Activated CD4-positive, alpha-beta T cell treated with anti-CD3 and anti-CD28 coated beads for 1 hour (primary cell): ENCODE measurements around the gene LGALS3BP.

Experiments used
- DNase-seq: peaks from one replicate; pipeline ENCODE4 v3.0.0-alpha.2; 2020

Gene LGALS3BP

DNA sequence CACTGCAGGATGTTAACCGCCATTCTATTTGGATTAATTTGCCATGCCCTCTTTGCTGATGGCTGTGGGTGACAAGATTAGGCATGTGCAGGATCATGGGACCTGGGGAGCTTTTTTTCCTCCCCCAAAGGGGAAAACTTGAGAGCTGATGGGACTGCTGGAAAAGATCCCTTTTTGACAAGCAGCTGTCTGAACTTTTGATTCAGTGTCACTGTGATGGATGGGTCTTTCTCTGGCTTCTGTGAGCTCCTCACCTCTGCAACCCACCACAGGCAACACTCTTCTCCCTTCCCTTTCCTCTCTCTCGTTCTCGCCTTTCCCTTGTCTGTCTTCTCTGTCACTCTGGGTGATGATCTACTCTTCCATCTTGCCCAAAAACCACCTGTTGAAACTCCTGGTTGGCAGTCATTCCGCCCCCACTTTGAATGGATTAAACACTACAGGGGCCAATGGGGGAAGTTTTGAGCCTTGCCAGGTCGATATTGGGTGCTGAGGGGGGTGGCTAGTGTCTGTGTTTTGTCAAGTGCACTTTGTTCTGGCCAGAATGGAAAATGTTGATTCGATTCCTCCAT, 32.9 kb upstream of the LGALS3BP start:
- DNase-seq: no peak

DNA sequence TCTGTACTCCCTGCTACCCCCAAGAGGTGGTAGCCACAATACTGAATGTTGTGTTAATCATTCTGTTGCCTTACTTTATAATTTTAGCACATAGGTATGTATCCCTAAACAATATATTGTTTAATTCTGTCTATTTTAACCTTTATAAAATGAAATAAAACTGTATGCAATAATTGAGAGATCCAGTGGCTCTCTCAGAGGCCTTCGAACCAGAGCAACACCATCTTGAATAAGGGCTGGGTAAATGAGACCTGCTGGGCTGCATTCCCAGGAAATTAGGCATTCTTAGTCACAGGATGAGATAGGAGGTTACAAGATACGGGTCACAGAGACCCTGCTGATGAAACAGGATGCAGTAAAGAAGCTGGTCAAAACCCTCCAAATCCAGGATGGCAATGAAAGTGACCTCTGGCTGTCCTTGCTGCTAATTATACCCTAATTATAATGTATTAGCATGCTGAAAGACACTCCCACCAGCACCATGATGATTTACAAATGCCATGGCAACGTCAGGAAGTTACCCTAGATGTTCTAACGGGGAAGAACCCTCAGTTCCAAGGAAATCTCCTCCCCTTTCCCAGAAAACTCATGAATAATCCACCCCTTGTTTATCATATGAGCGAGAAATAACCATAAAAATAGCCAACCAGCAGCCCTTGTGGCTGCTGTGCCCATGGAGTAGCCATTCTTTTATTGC, 31.9 kb upstream of the LGALS3BP start:
- no peak for DNase-seq

DNA sequence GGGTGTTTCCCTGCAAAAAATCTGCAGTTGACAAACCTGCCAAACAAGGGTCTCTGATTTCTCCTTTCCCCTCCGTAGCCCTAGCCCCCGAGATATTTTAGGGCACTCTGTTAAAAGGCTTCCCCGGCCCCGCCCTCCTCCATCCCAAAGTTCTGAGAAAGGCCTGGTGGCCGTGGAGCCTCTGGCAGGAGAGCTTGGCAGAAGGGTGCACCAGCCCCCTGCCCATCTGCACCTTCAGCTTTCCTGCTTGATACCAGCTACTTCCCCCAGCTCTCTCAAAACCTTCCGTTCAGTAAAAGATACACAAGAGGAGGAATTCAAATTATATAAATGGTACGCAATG, 30.6 kb upstream of the LGALS3BP start:
- DNase-seq: no peak

DNA sequence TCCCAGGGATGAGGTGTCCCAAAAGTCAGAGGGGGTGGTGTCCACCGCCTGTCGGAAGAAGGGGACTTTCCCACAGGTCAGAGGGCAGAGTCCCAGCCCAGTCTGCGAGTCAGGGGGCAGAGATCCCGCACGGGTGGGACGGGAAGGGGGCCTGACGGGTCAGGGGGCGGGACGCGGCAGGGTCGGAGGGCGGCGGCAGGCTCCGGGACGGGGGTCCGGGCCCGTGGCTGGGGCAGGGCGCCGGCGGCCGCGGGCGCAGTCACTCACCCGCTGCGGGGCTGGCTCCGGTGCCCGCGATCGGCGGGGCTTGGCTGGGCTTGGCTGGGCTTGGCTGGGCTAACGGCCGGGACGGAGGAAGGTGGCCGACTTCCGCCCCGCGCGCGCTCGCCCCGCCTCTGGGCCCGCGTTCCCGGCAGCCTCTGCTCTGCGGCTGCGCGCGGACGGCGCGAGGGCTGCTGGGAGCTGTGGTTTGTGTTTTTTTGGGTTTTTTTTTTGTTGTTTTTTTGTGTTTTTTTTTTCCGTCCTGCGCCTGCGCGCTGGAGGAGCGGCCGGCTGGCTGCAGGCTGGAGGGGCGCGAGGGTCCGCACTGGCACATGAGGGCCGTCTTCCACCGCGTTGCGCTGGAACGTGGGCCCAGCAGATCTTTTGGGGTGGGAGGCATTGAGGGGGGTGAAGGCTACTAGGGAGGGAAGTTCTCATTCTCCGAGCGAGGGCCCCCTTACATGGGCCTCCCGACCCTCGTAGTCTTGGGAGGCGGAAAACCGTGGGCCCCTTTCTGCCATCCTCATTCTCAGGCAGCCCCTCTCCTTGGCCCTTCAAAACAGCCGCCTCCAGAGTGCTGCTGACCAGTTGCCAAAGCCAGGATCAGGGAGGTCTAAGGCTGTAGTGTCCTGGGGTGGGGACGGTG, 29.9 kb upstream of the LGALS3BP start, which contains the start of gene CANT1:
Gene CANT1 (minus strand): TSS at position 368 of the 907 bp plus-strand sequence. CDS start 12,142 bp downstream, outside the sequence.
- DNase-seq: peak; percentile 73

DNA sequence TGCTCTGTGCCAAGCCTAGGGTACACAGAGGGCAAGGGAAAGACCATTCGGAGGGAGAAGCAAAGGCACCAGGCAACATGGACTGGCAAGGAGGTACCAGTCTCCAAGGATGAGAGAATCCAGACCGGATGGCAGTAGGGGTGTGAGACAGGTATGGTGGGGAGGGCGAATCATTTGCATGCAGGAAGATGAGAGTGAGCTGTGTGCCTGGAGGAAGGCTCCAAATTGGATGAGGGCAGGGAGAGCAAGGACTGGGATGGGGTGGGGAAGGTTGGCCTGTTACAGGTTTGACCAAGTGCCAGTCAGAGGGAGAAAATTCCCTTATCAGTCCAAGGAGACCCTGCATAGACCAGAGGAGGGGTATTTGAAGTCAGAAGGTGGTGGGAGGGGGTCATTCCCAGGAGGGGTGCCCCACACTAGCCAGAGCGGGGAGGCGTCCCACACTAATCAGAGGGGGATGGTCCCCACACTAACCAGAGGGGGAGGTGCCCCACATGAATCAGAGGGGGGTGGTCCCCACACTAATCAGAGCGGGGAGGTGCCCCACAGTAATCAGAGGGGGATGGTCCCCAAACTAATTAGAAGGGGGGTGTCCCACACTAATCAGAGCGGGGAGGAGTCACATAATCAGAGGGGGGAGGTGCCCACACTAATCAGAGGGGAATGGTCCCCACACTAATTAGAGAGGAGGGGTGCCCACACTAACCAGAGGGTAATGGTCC, 29.1 kb upstream of the LGALS3BP start:
- no peak for DNase-seq

DNA sequence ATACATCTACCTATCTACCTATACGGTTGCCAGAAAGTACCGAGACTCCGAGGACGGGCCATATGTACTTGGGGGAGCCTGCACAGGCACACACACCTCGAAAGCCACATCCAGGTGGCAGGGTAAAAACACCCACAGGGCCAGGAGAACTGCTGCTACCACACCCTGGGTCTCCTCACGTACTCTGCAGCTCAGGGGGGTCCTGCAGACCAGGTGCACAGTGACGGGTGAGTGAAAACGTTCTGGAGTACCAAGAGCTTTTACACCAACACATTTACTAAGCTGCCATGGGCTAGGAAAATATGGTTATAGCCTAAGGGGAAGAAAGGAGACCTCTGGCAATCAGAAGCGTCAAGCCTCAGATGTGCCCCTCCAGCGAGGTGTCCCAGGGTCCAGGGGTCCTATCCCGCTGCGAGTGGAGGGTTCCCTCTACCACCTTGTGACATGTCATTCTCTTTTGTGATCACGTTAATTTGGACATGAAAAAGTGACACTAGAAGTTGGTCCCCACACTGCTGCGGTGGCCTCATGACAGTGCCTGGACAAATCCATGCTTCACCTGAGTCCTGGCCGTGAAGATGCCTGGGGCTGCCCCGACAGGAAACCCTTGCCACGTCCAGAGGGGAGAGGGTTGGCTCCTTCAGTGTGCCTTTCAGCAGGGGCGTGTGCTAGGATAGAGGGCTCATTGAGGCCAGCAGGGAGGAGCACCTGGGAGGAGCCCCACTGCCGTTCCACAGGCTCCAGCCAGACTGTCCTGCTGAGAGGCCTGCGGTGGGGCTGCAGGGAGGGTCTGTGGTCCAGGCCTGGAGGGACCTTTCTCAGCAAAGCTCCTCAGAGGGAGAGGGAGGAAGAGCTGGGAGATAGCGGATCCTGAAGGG, 28.0 kb upstream of the LGALS3BP start:
- no peak for DNase-seq

DNA sequence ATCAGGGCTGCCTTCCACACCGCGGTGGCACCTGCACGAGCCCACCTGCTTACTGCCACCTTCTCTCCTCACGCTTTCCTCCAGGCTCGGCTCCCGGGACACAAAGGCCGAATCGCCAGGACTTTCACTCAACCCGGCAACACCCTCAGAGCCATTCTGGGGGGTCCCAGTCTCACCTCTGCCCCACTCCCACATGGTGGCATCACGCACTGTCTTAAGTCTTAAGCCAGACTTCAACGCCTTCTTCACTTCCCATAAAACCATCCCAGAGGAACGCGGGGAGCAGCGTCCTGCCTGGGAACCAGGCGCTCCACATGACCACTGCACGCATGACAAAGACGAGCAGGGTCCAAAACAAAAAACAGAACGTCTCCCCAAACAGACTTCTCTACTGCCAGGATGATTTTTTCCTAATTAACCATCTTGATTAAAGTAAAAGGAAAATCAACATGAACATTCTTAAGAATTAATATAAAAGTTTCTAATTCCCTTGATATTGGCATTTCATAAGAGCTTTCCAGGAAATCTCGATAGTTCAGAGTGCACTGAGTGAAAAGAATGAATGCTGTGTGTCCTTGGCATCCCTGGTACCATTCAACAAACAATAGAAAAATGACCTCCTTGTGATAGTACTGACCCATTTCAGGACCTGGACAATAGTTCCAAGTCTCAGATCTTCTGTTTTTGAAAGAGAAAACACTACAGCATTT, 27.2 kb upstream of the LGALS3BP start:
- DNase-seq: no peak

DNA sequence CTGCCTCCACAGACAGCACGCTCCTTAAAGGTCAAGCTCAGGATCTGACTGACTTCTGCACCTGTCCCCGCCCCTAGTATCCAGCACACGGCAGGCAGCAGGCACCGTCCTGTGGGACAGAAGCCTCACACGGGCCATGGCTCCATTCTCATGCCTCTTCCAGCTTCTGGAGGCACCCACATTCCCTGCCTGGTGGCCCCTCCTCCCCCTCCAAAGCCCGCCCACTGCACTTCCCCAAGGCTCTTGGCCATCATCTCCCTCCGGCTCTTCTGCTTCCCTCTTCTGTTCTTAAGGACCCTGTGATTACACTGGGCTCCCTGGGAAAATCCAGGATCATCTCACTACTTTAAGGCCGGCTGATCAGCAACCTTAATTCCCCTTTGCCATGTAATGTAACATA, 26.3 kb upstream of the LGALS3BP start:
- DNase-seq: no peak

DNA sequence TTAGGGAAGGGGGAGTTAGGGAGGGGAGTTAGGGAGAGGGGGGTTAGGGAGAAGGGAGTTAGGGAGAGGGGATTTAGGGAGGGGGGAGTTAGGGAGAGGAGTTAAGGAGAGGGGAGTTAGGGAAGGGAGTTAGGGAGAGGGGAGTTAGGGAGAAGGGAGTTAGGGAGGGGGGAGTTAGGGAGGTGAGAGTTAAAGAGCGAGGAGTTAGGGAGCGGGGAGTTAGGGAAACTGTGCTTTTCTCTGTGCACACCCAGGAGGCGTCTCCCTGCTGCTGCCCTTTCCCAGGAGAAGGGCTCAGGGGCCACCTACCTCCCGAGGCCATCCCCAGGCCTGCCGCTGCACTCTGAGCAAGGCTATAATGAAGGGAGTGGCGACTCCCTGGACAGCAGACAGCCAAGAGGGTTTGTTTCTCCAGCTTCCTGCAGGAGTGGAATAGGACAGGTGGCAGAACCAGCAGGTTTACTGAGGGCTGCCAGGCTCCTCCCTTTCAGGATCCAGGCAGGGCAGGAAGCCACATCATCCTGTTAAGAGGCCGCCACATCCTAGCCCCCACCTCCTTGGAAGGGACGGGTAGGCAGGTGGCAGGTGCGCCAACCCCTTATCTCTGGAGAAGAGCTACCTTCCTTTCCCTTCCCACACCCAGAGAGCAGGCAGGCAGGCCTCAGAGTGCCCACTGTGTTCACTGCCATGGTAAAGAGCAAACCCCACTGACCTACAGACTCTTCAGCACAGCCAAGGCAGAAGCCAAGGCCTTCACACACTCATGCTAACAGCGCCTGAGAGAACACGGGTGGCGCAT, 25.5 kb upstream of the LGALS3BP start:
- DNase-seq: no peak

DNA sequence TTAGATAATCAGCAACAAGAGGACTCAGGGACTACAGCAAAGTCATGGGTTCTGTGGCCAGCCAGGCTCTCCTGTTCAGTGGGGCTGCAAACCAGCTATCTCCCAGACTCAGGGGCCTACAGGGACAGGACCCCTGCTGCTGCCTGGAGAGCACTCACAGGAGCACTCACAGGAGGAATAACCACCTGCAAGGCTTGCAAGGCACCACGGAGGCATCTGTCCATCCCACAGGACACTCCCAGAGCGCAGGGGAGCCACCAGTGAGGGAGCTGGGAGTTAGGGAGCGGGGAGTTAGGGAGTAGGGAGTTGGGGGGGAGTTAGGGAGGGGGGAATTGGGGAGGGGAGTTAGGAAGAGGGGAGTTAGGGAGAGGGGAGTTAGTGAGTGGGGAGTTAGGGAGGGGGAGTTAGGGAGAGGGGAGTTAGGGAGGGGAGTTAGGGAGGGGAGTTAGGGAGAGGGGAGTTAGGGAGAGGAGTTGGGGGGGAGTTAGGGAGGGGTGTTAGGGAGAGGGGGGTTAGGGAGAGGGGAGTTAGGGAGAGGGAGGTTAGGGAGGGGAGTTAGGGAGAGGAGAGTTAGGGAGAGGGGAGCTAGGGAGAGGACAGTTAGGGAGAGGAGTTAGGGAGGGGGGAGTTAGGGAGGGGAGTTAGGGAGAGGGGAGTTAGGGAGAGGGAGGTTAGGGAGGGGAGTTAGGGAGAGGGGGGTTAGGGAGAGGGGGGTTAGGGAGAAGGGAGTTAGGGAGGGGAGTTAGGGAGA, 24.1 kb upstream of the LGALS3BP start:
- DNase-seq: no peak

DNA sequence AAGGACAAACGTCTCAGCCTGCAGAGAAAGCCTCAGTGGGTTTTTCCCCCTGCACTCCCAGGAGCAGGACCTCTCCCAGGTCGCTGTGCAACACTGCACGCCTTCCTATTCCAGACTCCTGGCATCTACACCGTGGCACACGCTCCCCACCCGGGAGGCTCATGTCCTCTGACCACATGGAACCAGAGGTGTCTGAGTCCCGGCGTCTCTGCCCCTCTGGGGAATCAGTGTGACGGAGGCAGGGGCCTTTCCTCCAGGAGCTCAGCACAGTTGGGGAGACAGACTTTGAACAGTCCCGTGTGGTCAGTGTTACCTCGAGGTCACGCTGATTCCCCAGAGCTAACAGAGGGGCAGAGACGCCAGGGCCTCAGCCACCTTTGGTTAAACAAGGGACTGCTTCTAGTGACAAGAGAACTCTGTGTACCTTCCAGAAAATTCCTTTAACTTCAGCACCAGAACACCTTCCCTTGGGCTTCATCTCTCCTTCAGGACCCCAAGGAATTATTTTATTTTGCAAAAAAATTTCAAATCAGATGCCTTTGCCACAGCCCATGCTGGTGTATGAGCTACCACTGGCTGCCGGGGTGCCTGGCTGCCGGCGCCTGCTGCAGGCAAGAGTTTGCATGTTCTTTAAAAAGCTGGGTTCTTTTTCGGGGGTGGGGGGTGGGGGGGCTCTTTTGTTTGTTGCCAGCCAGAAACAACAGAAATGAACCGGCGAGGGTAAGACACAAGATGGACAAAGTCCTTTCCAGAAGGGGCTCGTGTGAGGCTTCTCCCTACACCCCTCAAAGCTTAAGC, 23.3 kb upstream of the LGALS3BP start:
- no peak for DNase-seq

DNA sequence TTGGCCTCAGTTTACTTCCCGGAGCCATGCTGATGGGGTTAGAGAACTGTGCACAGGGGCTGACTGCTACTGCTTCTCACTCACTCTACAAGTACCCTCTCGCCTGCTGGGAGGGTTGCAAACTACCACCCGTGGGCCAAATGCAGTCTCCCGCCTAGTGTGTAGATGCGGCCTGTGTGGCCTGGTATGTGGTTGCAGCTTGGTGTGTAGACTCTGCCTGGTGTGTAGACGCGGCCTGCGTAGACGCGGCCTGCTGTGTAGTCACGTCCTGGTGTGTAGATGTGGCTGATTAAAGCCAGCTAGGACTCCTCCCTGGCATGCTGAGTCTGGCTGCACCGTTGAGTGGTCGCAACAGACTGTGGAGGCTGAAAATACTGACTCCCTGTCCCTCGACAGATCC, 22.6 kb upstream of the LGALS3BP start:
- no peak for DNase-seq

DNA sequence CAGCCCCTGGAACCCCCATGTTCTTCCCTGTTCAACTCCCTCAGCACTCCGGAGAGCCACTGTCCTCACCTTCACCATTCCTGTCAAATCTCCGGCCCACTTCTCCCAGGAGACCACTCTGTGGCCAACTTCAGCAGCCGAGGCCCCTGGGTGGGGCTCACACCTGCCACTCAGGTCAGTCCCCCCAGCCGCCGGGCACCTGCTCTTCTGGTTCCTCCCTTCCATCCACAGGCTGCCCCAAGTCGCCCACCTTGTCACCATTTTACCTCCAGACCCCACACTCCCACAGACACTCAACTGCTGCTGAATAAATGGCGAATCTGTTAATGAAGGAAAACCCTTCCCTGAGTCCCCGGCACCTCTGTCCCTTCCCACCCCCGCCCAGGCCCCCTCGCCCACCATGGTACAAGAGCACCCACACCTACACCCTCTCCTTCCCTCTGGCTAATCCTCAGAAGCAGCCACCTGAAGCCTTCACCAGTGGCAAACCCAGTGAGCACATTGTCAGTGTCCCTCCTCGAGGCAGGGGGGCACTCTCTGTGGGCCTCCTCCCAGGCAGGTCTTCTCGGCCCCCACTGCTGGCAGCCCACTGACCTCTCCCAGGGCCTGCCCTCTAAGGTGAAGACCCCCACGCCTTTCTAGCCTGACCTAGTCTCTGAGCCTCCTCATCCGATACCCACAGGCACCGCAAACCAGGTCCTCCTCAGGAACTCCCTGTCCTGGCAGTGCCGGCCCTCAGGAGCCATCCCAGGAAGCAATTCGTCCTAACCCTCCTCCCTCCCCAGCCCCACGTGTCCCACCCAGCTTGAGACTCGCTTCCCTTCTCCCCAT, 21.7 kb upstream of the LGALS3BP start:
- DNase-seq: no peak

DNA sequence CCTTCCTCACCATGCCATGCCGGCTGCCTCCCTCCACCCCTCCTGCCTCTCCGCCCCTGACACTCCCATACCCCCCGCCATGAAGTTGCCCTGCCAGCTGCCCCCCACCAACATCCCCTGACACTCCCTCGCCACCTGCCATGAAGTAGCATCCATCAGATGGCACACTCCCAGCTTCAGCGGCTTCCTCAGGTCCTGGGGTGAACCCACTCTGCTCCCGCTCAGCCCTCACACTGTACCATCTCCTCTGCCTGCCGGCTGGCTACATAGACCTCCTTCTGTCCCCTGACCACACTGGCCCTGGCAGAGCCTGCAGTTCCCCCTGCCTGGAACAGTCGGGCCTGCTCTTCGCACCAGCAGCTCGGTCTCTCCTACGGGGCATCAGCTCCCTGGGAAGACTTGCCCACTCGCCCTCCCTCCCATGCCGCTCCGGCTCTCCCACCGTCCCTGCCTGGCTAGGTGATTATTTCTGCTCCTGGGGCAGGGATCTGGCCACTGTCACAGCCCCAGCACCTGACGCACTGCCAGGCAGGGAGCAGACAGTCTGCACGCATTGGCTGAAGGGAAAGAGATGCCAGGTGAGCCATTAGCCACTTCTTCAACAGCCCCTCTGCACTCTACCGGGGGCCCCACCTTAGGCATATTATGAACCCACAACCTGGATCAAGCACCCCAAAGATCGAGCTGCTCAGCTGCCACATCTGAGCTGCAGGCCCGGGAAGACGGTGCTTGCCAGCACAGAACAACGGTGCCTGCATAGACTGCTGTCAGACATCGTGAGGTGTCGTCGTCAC, 20.9 kb upstream of the LGALS3BP start:
- DNase-seq: no peak

DNA sequence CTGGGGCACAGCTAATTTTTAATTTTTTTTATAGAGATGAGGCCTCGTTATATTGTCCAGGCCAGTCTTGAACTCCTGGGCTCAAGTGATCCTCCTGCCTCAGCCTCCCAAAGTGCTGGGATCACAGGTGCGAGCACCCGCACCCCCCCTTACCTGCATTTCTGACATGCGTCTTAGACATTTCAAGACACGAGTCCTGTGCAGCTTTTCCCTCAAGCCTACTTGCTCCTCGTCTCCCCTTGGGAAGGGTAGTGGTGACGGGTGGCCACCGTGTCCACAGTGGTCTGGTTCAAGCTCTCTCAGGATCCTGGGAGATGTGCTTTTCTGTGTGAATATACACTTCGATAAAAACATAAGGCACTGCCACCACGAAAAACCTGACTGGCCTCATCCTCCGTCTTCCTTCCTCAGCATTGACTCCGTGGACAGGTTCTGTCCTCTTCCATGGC, 20.2 kb upstream of the LGALS3BP start:
- DNase-seq: no peak

DNA sequence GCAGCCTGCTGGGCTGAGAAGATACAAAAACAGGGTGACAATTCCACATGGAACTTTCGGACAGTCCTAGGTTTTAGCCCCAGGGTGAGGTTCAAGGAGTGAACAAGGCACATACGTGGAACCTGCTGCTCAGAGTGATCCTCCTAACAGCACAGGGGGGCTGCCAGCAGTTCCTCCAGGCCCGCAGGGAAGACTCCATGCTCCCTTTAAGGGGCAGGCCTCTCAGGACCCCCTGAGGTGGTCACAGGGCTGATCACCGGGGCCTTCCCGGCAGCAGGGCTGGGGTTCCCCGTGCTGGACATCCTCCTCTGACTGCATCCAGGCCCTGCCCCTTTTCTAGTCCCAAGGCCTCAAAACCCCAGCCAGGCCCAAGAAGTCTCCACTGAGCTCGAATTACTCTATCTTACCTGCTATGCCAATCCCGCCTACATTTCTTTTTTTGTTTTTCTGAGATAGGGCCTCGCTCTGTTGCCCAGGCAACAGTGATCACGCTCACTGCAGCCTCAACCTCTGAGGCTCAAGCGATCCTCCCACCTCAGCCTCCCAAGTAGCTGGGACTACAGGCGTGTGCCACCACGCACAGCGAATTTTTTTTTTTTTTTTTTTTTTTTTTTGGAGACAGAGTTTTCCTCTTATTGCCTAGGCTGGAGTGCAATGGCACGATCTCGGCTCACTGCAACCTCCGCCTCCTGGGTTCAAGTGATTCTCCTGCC, 19.5 kb upstream of the LGALS3BP start:
- no peak for DNase-seq
